PC-9 (cell line): ENCODE data around the gene PLA2G4D.

Source experiments
- CTCF ChIP-seq: fragments of 200-600 bp; sonication (generic); conservative IDR thresholded peaks from 2 replicates; pipeline ENCODE4 v1.6.1; 2017; ENCODE audit warnings: mixed run types, antibody characterized with exemption, mild to moderate bottlenecking, moderate library complexity
- EZH2 ChIP-seq: fragments of 200-600 bp; sonication (generic); IDR thresholded peaks from 2 replicates; pipeline ENCODE4 v1.8.0; 2017; ENCODE audit warnings: antibody characterized with exemption, low read depth

- no peak for TF ChIP-seq CTCF
- TF ChIP-seq EZH2, result no peak
Observed at GRCh38 chr15:42083916-42084315, 10.4 kb downstream of the PLA2G4D start.
